SKM-1 treated with dmso at 0.1 percent for 144 hours (cell line): ENCODE data around the gene PDE4DIP.
"Not testable (repeated sequence)": the region's sequence is repeated elsewhere in the genome, so short reads cannot be mapped to it uniquely, and the experiment has no call there.

ENCODE experiments used
- DNase-seq: peaks from one replicate; lab custom pipeline; 2025; ENCODE audit not compliant: unreplicated experiment; lab: John Stamatoyannopoulos, UW

PDE4DIP gene

GRCh38 chr1:149064611-149065010, 220.4 kb downstream of the PDE4DIP start:
- not testable (repeated sequence) for DNase-seq

GRCh38 chr1:149075505-149076127, 231.4 kb downstream of the PDE4DIP start:
- DNase-seq, result not testable (repeated sequence)
